IPS-18a (cell line): ENCODE measurements around the gene NOSTRIN.
"Not testable (repeated sequence)": the region's sequence is repeated elsewhere in the genome, so short reads cannot be mapped to it uniquely, and the experiment has no call there.

Experiments
- H3K27ac ChIP-seq: one replicate; pipeline ENCODE4 v1.5.1; 2013; ENCODE audit warnings: low read length
- H3K27me3 ChIP-seq: one replicate; pipeline ENCODE4 v1.6.1; 2013; ENCODE audit warnings: mild to moderate bottlenecking, low read length; ENCODE audit not compliant: control insufficient read depth, insufficient read depth
- H3K36me3 ChIP-seq: one replicate; pipeline ENCODE4 v1.6.1; 2013; ENCODE audit warnings: low read depth, low read length; ENCODE audit not compliant: control insufficient read depth
- H3K4me1 ChIP-seq: one replicate; pipeline ENCODE4 v1.6.1; 2013; ENCODE audit warnings: low read depth, low read length; ENCODE audit not compliant: control insufficient read depth
- H3K4me3 ChIP-seq: one replicate; pipeline ENCODE4 v1.5.1; 2013; ENCODE audit warnings: low read length
- H3K9ac ChIP-seq: one replicate; pipeline ENCODE4 v1.6.1; 2013; ENCODE audit warnings: mild to moderate bottlenecking, low read length, moderate library complexity
- H3K9me3 ChIP-seq: one replicate; pipeline ENCODE4 v1.6.1; 2013; ENCODE audit warnings: low read depth, low read length; ENCODE audit not compliant: control insufficient read depth

Gene NOSTRIN

DNA sequence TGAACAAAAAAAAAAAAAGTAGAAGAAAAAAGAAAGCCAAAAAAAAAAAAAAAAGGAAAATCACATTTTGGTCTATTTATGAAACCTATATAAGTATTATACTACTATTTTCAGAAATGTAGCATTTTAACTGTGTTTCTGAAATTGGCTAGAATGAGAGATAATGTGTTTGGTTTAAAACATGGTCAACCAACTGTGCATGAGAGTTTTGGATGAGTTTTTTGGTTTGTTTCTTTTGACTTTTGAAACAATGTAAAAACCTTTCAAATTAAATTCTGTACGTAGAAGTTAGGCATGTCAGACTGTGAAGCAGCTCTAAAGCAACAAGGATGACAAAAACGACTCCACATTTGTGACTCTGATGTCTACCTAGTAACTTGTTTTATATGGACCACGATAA lies 53.2 kb downstream of the NOSTRIN start:
- H3K9me3 ChIP-seq = no peaks in the 10 kb centered on the region
- no peaks in the 10 kb centered on the region for H3K27me3 ChIP-seq
- no peaks in the 10 kb centered on the region for H3K36me3 ChIP-seq
- H3K9ac ChIP-seq = no peak overlapping the region
- no peak overlapping the region for H3K27ac ChIP-seq
- H3K4me3 ChIP-seq = no peak overlapping the region
- no peaks in the 10 kb centered on the region for H3K4me1 ChIP-seq

DNA sequence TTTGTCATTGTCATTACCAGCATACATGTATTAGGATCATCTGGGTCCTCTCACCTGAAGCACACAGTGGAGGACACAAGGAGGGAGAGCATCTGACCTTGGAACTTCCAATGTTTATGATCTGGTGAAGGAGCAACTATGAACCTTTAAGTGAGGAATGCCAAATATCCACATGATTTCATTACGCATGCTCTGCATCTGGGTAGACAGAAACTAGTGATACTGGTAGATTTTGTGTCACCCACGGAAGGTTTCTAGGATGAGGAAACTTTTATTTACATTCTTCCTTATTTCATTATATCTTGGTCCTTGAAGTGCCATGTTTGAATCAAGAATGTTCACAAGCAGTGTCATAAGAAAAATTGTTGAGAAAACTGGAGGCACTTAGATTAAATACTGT lies 55.7 kb downstream of the NOSTRIN start:
- H3K27ac ChIP-seq = no peak overlapping the region
- no peaks in the 10 kb centered on the region for H3K36me3 ChIP-seq
- no peaks in the 10 kb centered on the region for H3K9me3 ChIP-seq
- H3K4me3 ChIP-seq = no peak overlapping the region
- H3K9ac ChIP-seq = no peak overlapping the region
- no peaks in the 10 kb centered on the region for H3K4me1 ChIP-seq
- H3K27me3 ChIP-seq = no peaks in the 10 kb centered on the region

DNA sequence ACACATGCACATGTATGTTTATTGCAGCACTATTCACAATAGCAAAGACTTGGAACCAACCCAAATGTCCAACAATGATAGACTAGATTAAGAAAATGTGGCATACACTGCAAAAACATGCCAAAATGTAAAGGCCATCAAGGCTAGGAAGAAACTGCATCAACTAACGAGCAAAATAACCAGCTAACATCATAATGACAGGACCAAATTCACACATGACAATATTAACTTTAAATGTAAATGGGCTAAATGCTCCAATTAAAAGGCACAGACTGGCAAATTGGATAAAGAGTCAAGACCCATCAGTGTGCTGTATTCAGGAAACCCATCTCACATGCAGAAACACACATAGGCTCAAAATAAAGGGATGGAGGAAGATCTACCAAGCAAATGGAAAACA lies 64.7 kb downstream of the NOSTRIN start:
- not testable (repeated sequence) for H3K9me3 ChIP-seq, H3K4me1 ChIP-seq, H3K4me3 ChIP-seq, H3K27ac ChIP-seq, H3K9ac ChIP-seq, H3K27me3 ChIP-seq
- H3K36me3 ChIP-seq = peaks cover 11% of the 10 kb centered on the region

DNA sequence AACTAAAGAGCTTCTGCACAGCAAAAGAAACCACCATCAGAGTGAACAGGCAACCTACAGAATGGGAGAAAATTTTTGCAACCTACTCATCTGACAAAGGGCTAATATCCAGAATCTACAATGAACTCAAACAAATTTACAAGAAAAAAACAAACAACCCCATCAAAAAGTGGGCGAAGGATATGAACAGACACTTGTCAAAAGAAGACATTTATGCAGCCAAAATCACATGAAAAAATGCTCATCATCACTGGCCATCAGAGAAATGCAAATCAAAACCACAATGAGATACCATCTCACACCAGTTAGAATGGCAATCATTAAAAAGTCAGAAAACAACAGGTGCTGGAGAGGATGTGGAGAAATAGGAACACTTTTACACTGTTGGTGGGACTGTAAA lies 67.9 kb downstream of the NOSTRIN start:
- H3K4me3 ChIP-seq, H3K9ac ChIP-seq, H3K27me3 ChIP-seq, H3K9me3 ChIP-seq, H3K4me1 ChIP-seq, H3K27ac ChIP-seq: not testable (repeated sequence)
- H3K36me3 ChIP-seq = peaks cover 25% of the 10 kb centered on the region

DNA sequence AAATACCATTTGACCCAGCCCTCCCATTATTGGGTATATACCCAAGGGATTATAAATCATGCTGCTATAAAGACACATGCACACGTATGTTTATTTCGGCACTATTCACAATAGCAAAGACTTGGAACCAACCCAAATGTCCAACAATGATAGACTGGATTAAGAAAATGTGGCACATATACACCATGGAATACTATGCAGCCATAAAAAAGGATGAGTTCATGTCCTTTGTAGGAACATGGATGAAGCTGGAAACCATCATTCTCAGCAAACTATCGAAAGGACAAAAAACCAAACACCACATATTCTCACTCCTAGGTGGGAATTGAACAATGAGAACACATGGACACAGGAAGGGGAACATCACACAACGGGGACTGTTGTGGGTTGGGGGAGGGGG lies 68.4 kb downstream of the NOSTRIN start:
- peaks cover 26% of the 10 kb centered on the region for H3K36me3 ChIP-seq
- not testable (repeated sequence) for H3K9ac ChIP-seq, H3K9me3 ChIP-seq, H3K27ac ChIP-seq, H3K4me3 ChIP-seq, H3K27me3 ChIP-seq, H3K4me1 ChIP-seq

DNA sequence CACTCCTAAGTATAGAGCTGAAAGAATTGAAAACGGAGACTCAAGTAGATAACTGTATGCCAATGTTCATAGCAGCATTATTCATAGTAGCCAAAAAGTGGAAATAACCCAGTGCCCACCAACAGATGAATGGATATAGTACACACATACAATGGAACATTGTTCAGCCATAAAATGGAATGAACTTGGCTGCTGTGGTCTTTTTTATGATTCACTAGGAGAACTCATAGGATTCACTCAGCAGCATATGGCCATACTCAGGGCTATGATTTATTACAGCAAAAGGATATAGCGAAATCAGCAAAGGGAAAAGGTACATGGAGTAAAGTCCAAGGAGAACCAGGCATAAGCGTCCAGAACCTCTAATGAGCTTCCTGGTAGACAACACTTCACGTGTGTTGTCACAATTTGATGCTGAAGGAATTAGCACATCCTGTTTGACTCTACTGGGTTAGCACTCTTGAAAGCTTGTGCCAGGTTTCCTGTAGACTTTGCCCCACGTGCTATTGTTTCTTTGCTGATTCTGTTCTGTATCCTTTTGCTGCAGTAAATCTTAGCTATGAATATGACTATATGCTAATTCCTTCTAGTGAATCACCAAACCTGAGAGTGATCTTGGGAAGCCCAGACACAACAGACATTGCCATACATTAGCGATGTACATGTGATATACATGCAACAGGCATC lies 72.1 kb downstream of the NOSTRIN start:
- Histone ChIP-seq H3K4me3 (no peak overlapping the region), H3K27me3 (no peaks in the 10 kb centered on the region), H3K36me3 (peaks cover 26% of the 10 kb centered on the region), H3K9me3 (no peaks in the 10 kb centered on the region), H3K27ac (no peak overlapping the region), H3K9ac (no peak overlapping the region), H3K4me1 (peaks cover 12% of the 10 kb centered on the region)

DNA sequence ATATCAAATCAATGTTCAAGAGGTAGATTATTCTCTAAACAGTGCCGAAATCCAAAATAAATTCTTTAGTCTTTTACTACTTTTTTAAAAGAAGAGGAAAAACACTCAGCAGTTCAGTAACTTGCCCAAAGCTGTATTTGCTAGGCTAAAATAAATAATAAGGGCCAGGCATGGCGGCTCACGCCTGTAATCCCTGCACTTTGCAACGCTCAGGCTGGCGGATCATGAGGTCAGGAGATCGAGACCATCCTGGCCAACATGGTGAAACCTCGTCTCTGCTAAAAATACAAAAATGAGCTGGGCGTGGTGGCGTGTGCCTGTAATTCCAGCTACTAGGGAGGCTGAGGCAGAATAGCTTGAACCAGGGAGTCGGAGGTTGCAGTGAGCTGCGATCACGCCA lies 79.7 kb downstream of the NOSTRIN start:
- not testable (repeated sequence) for H3K36me3 ChIP-seq, H3K27me3 ChIP-seq, H3K9ac ChIP-seq, H3K4me1 ChIP-seq, H3K27ac ChIP-seq, H3K9me3 ChIP-seq, H3K4me3 ChIP-seq

DNA sequence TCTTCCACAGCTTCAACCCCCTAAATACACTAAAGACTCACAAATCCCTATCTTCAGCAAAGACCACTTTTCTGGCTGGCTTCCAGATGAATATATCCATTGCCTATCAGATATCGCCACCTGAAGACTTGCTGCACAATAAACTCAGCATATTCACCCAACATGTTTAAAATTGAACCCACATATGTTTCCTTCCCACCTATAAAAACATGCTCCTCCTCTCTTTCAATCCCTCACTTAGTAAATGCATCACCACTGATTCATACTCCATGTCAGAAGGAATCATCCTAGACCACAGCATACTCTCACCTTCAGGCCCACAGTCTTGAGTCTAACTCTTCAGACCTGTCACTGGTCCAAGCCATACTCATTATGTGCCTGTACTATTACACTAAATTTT lies 82.5 kb downstream of the NOSTRIN start:
- Histone ChIP-seq H3K4me1 (peaks cover 4% of the 10 kb centered on the region), H3K27ac (no peak overlapping the region), H3K9ac (no peak overlapping the region), H3K9me3 (no peaks in the 10 kb centered on the region), H3K4me3 (no peak overlapping the region), H3K27me3 (no peaks in the 10 kb centered on the region), H3K36me3 (peaks cover 12% of the 10 kb centered on the region)

DNA sequence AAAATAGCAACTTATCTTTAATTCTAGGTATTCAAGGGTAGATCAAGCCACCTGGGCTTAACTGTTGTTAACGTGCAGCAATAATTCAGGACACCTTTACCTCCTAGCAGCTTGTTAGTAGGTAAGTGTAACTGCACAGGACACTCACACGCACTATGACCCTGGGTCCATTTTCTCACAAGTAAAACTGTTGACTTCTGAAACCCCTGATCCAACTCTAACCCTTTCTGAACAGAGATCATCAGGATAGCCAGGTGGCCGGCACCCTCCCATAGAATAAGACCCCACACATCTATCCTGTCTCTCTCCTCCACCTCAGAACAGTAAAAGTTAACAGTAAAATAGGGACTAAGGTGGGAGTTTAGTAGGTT lies 87.2 kb downstream of the NOSTRIN start:
- no peaks in the 10 kb centered on the region for H3K9me3 ChIP-seq
- peaks cover 4% of the 10 kb centered on the region for H3K4me1 ChIP-seq
- peaks cover 14% of the 10 kb centered on the region for H3K27me3 ChIP-seq
- H3K36me3 ChIP-seq = peaks cover 7% of the 10 kb centered on the region
- peak overlapping the region; percentile 99 for H3K4me3 ChIP-seq
- peak overlapping the region; percentile 82 for H3K9ac ChIP-seq
- H3K27ac ChIP-seq = no peak overlapping the region

DNA sequence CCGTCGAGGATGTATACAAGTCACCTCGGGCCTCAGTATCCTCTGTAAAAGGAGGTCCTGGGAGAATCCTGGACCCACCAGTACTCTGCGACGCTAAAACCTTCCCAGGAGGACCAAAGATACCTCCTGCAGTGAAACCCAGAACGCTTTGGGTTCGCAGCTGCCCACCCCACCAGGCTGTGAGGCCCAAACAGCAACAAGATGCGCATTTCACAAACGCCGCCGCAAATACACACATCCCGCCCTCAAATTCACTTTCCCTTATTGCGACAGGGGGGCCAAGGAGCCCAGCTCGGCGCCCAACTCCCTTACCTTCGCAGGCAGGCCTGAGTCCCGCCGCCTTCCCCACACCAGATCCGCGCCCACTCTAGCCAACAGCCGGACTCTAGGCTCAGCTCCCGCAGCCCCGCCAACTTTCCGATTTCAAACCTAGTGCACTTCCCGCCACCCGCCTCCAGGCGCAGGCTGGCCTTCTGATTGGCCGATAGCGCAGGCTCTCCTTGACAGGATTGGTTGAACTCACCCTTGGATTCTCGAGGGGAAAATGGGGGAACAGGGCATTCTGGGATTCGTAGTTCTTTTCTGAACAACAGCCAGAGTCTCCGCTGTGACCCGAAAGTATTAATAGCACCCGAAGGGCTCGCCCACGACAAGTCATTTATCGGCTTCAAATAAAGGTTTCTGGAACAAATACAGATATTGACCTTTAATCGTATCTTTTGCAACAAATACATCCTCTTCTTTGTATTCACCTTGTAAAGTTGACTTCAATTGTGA lies 87.8 kb downstream of the NOSTRIN start, which contains the start of gene SPC25:
Gene SPC25, minus strand, starts transcription at position 425 of the 777 bp plus-strand sequence. CDS start 911 bp downstream, outside the sequence.
- peaks cover 4% of the 10 kb centered on the region for H3K4me1 ChIP-seq
- H3K9ac ChIP-seq = peak within 1 kb of the TSS; percentile 82
- H3K27ac ChIP-seq = no peak within 1 kb of the TSS
- H3K27me3 ChIP-seq = peaks cover 14% of the 10 kb centered on the region
- no peaks in the 10 kb centered on the region for H3K9me3 ChIP-seq
- peak within 1 kb of the TSS; percentile 99 for H3K4me3 ChIP-seq
- H3K36me3 ChIP-seq = peaks cover 7% of the 10 kb centered on the region

DNA sequence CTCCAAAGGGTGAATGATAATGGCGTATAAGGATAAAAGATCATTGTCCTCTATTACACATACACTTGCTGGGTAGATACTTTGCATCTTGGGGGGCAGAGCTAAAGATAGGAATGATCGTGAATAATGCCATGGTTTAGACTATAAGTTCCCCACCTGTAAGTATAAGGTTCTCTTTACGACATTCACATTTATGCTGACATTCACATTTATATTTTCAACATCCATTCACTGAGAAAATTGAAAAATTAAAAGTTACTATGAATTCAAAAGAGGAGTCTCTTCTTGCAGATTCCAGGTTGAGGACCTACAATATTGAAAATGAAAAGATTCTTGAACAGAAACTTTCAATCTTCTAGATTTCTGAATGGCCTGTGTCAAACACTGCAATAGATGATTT lies 89.9 kb downstream of the NOSTRIN start:
- Histone ChIP-seq H3K4me3 (no peak overlapping the region), H3K27ac (no peak overlapping the region), H3K9ac (no peak overlapping the region), H3K27me3 (peaks cover 14% of the 10 kb centered on the region), H3K36me3 (peaks cover 3% of the 10 kb centered on the region), H3K4me1 (peaks cover 4% of the 10 kb centered on the region), H3K9me3 (no peaks in the 10 kb centered on the region)

DNA sequence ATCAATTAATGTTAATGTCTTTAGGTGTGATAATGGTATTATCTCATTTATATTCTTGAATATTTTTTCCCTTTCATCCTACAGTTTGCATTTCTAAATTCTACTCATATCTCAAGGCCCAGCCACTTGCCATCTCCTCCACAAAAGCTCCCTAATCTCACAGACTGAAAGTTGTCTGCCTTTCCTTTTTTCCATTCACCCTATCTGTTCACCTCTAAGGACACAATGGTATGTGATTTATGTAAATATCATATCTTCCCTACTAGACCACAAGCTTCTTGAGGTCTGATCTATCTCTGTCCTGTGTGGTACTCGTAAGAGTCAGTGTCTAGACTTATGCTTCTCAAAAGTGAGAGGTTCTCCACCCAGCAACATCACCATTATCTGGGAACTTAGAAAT lies 91.7 kb downstream of the NOSTRIN start:
- H3K36me3 ChIP-seq = no peaks in the 10 kb centered on the region

More for the DNA sequence above, 91.7 kb downstream of the NOSTRIN start:
- Histone ChIP-seq H3K9me3 (no peaks in the 10 kb centered on the region), H3K9ac (no peak overlapping the region), H3K4me1 (peaks cover 4% of the 10 kb centered on the region), H3K27ac (no peak overlapping the region), H3K27me3 (peaks cover 14% of the 10 kb centered on the region), H3K4me3 (no peak overlapping the region)
